Measurements from ENCODE around the gene RNF180.

RNF180 gene

DNA sequence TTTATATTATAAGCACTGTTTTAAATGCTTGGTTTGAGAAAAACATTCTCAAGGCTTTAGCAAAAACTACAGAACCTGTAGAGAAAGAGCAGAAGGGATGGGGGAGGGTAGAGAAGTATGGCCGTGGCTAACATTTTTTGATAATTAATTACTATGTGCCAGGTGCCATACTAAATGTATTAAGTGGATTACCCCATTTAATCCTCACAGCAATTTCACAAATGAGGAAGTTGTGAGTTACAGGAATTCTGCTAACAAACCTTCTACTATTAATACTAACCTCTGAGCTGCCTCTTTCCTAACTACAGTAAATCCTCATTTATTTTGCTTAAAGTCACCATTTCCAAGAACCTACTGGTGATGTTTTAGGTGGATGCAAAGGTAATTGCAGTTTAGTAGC, 157.9 kb downstream of the RNF180 start:
- H3K4me3 ChIP-seq (ENCODE audit: low read depth, low read length), result no peak overlapping the region
- no peak for DNase-seq (ENCODE audit: low read depth)
- TF ChIP-seq, protein P1, sequence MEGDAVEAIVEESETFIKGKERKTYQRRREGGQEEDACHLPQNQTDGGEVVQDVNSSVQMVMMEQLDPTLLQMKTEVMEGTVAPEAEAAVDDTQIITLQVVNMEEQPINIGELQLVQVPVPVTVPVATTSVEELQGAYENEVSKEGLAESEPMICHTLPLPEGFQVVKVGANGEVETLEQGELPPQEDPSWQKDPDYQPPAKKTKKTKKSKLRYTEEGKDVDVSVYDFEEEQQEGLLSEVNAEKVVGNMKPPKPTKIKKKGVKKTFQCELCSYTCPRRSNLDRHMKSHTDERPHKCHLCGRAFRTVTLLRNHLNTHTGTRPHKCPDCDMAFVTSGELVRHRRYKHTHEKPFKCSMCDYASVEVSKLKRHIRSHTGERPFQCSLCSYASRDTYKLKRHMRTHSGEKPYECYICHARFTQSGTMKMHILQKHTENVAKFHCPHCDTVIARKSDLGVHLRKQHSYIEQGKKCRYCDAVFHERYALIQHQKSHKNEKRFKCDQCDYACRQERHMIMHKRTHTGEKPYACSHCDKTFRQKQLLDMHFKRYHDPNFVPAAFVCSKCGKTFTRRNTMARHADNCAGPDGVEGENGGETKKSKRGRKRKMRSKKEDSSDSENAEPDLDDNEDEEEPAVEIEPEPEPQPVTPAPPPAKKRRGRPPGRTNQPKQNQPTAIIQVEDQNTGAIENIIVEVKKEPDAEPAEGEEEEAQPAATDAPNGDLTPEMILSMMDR (conservative IDR thresholded peaks at IDR 0.05; ENCODE audit: low read depth, low read length), result no peak

DNA sequence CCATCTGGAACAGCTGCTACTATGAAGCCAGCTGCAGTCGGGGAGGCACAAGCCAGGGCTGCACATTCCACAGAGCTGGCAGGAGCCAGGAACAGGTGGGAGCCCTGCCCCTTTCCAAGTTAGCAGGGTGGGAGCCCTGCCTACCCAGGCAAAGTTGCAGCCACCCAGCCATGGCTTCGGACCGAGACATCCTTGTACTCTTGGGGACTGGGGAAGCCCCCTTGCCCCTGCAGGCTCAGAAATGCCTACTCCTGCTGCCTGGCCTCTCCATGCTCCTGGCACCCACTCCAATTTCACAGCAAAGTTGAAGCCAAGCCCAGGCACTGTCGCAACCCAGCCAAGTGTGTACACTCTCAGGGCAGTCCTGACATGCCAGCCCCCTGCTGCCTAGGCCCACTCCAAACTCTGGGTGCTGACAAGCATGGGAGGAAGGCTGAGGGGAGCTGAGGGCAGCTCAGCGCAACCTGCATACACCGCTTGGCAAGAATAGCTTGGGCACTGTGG, 165.1 kb downstream of the RNF180 start:
- TF ChIP-seq, protein P1 (conservative IDR thresholded peaks at IDR 0.05; ENCODE audit: low read depth, low read length), result no peak
- H3K4me3 ChIP-seq (ENCODE audit: low read depth, low read length), result no peak overlapping the region
- no peak for DNase-seq (ENCODE audit: low read depth)

DNA sequence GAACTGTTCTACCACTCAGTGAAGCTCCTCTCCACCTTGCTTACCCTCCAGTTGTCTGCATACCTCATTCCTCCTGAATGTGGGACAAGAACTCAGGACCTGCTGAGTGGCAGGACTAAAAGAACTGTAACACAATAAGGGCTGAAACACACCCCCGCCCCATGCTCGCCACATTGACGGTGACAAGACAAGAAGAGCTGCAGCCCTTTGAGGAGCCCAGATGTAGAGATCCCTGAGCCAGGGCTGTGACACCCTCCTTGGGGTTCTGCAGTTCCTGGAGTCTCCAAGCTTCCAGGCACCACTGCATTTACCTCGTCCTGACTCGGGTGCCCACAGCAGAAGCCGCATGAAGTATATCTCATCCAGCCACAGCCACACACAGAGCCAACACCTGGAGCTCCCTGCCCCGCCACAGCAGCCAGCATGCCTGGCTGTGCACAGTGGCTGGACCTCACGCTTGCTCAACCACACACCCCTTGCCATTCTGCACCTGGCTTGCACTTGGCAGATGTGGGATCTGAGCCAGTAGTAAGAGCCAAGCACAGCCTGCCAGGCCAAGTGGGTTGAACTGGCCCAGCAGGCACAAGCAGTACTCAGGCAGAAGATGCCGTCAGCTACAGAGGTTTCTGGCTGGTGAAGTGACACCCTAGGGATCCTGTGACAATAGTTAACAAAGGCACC, 166.1 kb downstream of the RNF180 start:
- H3K4me3 ChIP-seq (ENCODE audit: low read depth, low read length), result no peak overlapping the region
- DNase-seq (ENCODE audit: low read depth), result no peak
- TF ChIP-seq, protein P1 (conservative IDR thresholded peaks at IDR 0.05; ENCODE audit: low read depth, low read length), result no peak

DNA sequence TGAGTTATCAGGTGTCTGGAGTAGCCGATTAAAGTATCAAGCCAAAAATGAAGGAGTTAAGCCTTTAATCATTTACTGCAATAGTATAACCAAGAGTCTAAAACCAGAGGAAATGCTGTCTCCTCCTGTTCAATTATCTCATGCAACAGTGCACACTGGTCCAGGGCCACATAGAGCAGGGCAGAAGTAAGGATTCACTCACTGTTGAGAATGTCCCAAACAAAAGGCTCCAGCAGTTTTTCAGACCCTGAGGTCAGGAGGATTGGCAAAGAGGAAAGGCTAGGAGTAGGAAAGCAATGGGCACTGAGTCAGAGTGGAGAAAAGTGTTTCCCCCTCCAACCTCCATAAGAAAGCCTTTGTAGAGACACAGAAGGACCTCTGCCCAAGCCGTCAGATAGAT, 168.2 kb downstream of the RNF180 start:
- no peak overlapping the region for H3K4me3 ChIP-seq (ENCODE audit: low read depth, low read length)
- DNase-seq (ENCODE audit: low read depth), result no peak
- TF ChIP-seq, protein P1 (conservative IDR thresholded peaks at IDR 0.05; ENCODE audit: low read depth, low read length), result no peak

DNA sequence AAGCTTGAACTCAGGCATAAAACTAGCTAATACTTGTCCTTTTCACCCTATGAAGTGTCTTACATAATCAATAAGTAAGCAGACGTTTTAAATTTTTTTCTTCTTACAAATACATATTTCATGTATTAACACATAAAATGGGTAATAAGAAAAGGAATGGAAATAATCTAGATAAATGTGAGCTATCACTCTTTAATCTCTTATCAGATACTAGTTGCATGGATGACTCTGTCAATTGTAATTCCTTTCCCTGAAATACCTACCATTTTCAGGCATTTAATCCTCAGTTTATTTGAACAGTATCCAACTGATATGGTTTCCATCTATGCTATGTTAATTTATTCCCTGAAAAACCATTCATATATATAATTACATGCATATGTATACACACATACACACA, 174.1 kb downstream of the RNF180 start:
- no peak for DNase-seq (ENCODE audit: low read depth)
- TF ChIP-seq, protein P1 (conservative IDR thresholded peaks at IDR 0.05; ENCODE audit: low read depth, low read length), result no peak
- H3K4me3 ChIP-seq (ENCODE audit: low read depth, low read length), result no peak overlapping the region

DNA sequence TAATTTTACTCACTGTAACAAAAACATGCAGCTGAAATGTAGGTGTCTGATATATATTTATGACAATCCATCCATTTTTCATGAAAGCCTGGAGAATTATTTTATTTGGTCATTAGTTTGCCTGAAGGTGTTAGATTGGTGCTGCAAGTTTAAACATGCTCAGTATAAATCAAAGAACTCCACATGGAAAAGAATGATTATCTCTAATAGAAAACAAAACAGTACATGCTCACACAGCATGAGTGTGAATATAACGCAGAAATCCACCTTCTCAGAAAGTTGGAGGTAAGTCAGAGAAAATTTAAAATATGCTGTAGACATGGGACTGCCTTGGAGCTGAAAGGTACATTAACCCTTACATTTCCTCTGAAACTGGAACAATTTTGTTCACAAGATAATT, 174.7 kb downstream of the RNF180 start:
- no peak for DNase-seq (ENCODE audit: low read depth)
- H3K4me3 ChIP-seq (ENCODE audit: low read depth, low read length), result no peak overlapping the region
- TF ChIP-seq, protein P1 (conservative IDR thresholded peaks at IDR 0.05; ENCODE audit: low read depth, low read length), result no peak

DNA sequence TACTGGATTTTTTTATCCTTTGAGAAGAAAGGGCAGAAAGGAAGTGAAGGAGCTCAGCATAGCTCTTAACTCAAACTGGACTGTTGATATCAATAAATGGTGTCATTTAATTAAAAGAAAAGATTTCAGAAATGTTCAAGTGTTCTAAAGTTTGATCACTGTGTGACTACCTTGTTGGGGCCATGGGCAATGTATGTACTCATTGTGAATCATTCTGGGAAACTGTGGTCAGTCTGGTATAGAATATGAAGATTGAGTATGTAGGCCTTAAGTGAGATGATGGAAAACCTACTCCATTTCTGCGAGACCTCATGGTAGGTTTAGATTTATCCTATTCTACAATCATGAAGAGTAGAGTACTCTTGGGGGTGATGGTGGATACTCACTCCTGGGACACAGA, 175.7 kb downstream of the RNF180 start:
- no peak overlapping the region for H3K4me3 ChIP-seq (ENCODE audit: low read depth, low read length)
- no peak for DNase-seq (ENCODE audit: low read depth)
- TF ChIP-seq, protein P1 (conservative IDR thresholded peaks at IDR 0.05; ENCODE audit: low read depth, low read length), result no peak

Measured in choroid plexus epithelial cell (primary cell).